NCI-H1105 treated with DMSO at 0.1 percent for 48 hours (cell line): ENCODE results near the gene C19orf12.

Experiments used
- DNase-seq: peaks from one replicate; lab custom pipeline; 2025; lab: John Stamatoyannopoulos, UW

Gene C19orf12

GRCh38 chr19:29697523-29698261, 17.4 kb downstream of the C19orf12 start:
- no peak for DNase-seq

- no peak for DNase-seq
Measured at GRCh38 chr19:29696565-29696846, 18.6 kb downstream of the C19orf12 start.

DNA sequence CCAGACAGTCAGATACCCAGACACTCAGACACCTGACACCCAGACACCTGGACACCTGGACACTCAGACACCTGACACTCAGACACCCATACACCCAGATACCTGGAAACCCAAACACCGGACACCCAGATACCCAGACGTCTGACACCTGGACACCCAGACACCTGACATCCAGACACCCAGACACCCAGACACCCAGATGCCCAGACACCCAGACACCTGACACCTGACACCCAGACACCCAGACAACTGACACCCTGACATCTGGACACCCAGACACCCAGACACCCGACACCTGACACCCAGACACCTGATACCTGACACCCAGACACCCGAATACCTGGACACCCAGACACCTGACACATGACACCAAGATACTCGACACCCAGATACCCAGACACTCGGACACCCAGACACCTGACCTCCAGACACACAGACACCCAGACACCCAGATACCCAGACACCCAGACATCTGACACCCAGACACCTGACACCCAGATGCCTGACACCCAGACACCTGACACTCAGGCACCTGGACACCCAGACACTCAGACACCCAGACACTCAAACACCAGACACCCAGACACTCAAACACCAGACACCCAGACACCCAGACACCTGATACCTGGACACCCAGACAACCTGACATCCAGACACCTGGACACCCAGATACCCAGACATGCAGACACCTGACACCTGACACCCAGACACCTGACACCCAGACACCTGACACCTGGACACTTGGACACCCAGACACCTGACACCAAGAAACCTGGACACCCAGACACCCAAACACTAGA, 19.1 kb downstream of the C19orf12 start:
- DNase-seq = no peak

DNA sequence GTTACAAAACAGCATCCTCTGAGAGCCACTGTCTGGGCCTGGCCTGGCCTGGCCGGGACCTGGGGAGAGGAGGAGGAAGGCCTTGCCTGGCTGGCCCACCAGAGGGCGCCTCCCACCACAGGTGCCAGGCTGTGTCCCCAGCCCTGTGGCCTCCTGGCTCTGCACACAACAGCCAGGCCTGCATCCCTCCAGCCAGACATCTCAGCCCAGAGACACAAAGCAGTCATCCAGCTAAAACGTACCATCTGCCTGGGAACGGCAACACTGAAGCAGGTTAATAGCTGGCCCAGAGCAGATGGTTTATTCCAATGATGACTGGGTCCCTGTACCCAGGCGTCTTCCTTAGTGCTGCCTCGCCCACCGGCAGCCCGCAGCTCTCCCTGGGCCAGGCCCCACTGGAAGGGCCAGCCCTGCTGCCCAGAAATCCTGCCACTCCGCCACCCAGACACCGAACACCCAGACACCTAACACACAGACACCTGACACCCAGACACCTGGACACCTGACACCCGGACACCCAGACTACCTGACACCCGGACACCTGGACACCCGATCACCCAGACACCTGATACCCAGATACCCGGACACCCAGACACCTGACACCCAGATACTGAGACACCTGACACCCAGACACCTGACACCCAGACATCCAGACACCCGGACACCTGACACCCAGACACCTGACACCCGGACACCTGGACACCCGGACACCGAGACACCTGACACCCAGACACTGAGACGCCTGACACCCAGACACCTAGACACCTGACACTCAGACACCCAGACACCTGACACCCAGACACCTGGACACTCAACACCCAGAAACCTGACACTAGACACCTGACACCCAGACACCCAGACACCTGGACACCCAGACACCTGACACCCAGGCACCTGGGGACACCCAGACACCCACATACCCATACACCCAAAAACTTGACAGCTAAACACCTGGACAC, 20.1 kb downstream of the C19orf12 start:
- DNase-seq = peak; percentile 16

DNA sequence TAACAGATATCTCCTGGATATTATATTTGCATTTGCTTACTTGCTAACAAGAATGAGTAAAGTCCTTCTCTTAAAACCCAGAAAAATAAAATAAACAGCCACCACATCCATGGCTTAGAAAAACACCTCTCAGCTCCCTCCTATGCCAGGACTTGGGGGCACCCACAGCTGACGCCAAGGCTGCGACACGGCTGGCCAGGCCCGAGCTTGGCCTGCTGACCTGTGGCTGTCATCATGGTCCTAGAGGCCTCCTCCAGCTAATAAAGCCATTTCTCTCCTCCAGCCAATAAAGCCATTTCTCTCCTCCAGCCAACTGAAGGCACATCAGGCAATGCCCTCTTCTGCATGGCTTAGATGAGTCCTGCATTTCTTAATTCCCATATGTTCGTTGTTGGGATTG, 20.9 kb downstream of the C19orf12 start:
- DNase-seq = no peak

- DNase-seq = no peak
Measured at GRCh38 chr19:29690842-29691241, 24.2 kb downstream of the C19orf12 start.

GRCh38 chr19:29687897-29688728, 26.9 kb downstream of the C19orf12 start:
- no peak for DNase-seq

GRCh38 chr19:29687244-29687896, 27.7 kb downstream of the C19orf12 start:
- no peak for DNase-seq

DNA sequence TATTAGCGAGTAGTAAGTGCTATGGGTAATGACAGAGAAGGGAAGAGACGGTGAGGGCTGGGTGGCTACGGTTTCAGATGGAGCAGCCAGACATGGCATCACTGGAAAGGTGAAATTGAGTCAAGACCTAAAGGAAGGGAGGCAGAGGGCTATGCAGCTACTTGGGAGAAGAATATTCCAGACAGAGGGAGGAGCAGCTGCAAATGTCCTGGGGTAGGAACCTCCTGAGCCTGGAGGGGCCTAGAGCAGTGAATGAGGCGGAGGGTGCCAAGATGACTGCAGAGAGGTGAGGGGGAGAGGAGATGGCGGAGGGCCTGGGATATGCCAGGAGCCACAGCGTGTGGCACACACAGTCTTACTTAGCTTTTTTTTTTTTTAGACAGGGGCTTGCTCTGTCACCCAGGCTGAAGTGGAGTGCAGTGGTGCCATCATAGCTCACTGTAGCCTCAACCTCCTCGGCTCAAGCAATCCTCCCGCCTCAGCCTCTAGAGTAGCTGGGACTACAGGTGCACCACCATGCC, 28.7 kb downstream of the C19orf12 start:
- DNase-seq = no peak

DNA sequence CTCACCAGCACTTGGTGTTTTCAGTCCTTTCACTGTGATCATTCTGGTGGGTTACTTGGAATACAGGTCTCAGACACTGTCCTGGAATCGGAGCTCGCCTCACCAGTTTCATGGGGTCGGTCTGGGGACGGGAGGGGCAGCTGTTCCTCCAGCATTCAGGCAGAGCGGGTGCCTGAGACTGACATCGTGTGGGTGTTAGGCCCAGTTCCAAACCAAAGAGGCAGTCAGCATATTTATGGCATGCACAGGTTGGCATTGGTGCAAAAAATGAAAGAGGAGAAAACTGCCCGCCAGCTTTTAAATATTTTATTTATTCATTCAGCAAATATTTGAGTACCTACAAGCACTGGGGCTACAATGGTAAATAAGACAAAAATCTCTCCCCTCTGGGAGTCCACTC, 29.7 kb downstream of the C19orf12 start:
- DNase-seq = no peak

DNA sequence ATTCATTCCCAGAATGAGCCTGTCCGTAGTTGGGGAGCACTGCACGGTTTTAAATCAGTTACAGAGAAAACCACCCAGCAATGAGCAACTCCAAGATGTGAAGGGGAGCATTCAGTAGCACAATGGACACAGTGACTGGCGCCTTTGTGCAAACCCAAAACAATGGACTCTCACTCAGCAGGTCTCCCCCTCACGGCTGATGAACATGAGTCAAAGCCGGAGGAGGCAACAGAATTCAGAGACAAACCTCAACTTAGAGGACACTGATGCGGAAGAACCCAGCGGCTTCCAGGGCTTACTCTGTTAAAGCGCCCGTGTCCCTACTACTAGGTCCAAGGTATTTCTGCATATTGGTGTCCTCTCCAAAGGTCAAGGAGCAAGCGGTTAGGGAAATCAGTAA, 32.1 kb downstream of the C19orf12 start:
- no peak for DNase-seq

GRCh38 chr19:29682236-29682895, 32.7 kb downstream of the C19orf12 start:
- DNase-seq = no peak

DNA sequence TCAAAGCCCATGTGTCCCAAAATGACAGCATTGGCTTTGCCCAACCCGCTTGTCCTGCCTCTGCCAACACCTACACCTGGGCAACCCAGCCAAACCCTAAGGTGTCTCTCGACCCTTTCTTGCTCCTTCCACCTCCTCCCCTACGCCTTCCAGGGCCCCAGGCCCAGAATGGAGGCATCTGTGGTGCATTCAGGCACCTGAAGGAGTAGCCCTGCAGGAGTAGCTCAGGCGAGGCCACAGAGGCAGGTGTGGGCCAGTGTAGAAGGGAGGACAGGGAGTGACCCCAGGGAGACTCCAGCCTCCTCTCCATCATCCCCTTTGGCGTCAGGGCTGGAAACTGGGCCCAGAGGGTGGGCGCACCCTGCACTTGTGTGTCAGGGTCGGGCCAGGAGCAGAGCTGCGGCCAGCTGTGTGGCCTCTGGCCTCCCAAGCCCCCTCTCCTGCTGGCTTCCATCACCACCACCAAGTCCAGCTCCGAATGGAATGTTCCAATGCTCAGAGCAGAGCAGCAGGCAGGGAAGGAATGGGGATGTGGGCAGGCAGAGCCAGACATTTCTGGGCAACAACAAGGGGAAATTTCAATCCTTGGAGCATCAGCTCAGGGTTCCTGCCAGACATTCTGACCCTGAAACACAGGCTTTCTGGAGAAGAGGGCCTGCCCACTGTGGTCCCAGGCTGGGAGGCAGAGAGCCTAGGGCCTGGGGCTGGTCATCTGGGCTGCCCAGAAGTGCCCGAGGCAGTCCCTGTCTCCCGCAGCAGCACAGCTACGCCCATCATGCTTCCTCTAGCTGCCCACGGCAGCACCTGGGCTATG, 33.4 kb downstream of the C19orf12 start:
- no peak for DNase-seq

- DNase-seq = no peak
Measured at GRCh38 chr19:29680937-29681336, 34.1 kb downstream of the C19orf12 start.

DNA sequence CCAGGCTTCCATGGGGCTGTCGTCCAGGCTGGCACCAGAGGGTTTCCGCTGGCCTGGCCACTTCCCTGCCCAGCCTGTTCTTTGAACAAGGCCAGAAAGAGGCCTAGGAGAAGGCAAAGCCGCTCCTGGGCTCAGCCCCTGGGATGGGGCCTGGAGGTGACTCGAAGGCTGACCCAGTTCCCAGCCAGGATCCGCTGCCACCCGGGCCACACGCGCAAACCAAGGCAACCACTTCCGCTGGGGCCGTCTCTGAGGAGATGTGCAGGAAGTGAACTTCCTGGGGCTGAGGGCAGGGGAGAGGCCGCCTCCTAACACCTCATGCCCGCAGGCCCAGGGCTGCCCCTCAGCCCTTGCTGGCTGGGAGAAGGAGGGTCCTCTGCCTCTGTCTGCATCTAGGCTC, 34.6 kb downstream of the C19orf12 start:
- no peak for DNase-seq

- no peak for DNase-seq
Measured at GRCh38 chr19:29679598-29680210, 35.4 kb downstream of the C19orf12 start.

- DNase-seq = no peak
Measured at GRCh38 chr19:29678484-29679106, 36.5 kb downstream of the C19orf12 start.

GRCh38 chr19:29677001-29677817, 37.9 kb downstream of the C19orf12 start:
- no peak for DNase-seq
